Activated gamma-delta T cell (primary cell): ENCODE results near the gene DCHS1.
A peak's percentile ranks its signal among the peaks of the same experiment; 100 is the strongest.

Experiments
- DNase-seq: peaks from one replicate; lab custom pipeline; 2025; lab: John Stamatoyannopoulos, UW

DCHS1 gene

DNA sequence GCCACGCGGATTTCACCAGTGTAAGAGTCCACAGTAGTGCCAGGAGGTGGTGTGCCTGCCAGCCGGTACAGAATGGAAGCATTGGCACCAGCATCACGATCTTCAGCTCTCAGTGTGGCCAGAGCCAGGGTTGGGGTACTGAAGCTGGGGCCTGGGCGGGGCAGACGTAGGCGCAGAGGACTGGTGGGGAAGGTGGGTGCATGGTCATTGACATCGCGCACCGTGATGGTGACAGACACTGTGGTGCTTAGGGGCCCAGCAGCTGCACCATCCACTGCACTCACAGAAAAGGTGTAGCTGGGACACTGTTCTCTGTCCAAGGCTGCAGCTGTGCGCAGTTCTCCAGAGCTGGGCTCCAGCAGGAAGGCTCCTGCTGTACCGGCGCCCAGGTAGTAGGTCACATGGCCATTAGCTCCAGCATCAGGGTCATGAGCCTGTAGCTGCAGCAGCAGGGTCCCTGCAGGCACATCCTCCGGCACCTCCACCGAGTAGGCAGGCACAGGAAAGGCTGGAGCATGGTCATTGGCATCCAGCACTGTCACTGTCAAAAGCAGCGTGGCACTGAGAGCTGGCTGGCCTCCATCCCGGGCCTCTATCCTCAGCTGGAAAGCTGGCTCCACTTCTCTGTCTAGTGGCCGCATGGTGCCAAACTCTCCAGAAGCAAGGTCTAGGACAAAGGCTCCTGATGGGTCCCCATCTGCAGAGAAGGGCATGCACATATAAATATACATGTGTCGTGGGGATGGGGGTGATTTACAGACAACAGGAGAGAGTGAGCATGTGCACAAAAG lies 28.4 kb downstream of the DCHS1 start:
- no peak for DNase-seq

GRCh38 chr11:6625832-6626420 lies 29.7 kb downstream of the DCHS1 start:
- DNase-seq, result no peak

DNA sequence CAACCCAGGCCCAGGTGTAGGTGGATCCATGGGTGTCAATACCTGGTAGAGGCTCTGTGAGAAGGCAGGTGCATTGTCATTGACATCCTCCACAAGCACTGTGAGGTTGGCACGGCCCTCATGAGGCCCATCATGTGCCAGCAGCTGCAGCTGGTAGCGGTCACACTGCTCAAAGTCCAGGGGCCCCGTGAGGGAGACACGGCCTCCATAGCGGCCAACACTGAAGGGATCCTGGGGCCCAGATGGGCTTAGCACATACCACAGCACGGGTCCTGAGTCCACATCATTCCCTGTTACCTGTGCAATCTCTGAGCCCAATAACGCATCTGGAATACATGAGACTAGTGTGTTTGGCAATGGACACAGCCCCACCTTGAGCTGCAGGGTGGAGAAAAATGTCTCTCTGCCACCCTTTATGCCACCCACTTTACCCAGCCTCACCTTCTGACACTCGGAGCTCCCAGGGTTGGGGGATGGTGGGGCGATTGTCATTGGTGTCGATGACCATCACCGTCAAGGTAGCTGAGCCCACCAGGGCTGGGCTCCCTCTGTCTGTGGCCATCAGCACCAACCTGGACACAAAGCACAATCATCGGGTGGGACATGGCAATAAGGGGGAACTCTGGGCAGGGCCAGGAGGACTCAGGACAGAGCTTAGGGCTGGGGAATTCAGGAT lies 30.3 kb downstream of the DCHS1 start:
- DNase-seq, result no peak

- DNase-seq, result no peak
These were observed 31.9 kb downstream of the DCHS1 start for GRCh38 chr11:6623391-6624363.

DNA sequence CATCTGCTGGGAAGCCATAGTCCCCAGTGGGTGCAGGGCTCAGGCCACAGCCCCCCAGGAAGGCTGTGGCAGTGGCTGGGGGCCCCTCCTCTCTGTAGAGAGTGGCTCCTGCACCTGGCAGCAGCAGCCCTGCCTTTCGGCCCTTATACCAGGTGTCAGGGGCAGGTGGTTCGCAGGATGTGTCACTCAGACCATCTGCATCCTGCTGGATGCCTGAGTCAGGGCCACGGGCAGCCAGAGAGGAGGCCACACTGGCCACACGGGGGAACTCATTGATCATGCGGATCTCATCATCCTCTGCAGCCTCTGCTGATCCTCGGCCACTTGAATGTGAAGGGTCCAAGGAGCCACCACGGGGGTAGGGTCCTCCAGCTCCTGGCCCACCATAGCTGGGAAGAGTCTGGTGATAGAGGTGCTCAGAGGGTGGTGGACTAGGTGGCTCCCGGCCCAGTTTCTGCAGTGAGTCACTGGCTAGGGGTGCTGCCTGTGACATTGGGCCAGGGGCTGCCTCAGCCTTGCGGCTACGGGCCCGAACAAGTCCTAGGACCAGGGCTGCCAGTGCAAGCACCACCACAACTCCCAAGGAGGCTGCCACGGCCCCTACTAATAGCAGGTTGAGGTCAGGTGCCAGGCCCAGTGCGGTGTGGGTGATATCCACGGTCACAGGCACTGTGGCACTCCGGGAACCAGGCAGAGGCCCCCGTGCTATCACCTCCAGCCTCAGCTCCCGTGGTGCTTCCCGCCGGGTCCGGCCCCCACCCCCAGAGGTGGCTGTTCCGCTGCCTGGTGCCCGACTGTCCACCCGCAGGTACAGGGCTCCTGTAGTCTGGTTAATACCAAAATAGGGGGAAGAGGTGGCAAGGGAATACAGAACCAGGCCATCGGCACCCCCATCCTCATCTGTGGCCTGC lies 33.1 kb downstream of the DCHS1 start:
- no peak for DNase-seq

GRCh38 chr11:6621711-6622211 lies 33.8 kb downstream of the DCHS1 start:
- no peak for DNase-seq

- no peak for DNase-seq
These were observed 35.0 kb downstream of the DCHS1 start for GRCh38 chr11:6620636-6621035.

DNA sequence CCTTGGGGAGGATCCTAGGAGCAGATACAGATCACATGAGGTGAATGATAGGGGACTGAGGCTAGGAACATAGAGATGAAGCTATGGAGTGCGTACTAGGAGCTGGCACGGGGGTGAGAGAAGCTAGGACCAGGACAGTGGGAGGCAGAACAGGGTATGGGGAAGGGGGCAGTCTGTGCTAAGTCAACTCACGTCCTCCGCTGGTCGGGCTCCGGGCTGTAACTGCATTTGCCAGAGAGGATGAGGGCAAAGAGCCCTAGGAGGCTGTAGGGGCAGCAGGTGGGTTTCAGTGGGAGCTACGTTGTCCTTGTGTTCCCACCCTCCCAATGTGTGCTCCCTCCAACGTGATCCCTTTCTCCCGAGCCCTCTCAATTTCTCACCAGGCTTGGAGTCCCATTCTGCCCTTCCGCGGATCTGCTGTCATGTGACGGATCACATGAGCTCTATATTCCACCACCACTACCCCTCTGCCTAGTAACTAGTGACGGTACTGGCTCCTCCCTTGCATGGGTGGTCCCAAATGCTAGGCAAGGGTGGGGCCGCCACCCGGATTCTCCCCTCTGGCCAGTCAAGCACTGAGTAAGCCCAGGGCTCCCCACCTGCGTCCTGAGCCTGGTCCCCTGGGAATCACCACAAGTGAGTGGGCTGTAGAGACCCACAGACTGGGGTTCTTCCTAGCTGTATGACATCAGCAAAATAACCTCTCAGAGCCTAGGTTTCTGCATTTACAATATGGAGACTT lies 36.4 kb downstream of the DCHS1 start, which contains the start of gene TPP1:
TPP1 (minus strand) TSS at position 419 of the 742 bp plus-strand sequence; CDS start at position 397, 22 bp downstream.
- peak; percentile 46 for DNase-seq

DNA sequence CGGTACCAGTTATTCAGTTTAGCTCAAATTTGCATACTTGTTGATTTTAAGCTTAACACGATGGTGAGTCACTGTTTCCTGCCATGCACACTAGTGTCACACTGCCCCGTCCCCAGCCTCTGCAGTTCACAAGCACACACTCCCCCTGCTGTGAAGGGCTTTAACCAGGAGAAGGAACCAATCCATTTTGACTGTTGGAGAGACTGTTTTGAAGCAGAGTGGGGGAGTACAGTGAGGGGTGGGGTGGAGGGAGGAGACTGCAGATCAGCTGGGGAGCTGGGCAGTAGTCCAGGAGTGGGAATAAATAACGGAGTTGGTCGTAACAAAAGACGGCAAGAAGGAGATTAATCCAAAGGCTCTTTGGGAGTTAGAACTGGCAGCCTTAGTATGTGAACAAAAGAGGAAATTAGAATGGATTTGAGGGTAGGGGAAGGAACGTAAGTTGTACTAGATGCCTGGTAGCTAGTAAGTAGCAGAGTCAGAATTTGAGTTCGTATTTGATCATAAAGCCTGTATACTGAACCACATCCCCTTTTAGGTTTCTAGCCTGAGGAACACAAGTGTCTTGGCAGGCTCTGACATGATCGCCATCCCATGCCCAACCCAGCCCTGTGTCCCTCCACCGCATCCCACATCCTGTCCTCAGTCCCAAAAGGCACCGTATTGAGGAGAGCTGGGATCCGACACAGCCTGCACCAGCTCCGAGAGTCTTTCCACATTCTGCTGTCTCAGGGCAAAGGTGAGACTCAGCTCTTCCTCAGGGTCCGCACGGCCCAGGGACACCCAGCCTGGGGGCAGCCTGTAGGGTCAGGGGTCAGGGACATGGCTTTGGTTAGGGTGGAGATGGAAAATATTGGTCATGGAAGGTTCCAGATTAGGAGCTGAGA lies 37.2 kb downstream of the DCHS1 start:
- DNase-seq, result no peak

DNA sequence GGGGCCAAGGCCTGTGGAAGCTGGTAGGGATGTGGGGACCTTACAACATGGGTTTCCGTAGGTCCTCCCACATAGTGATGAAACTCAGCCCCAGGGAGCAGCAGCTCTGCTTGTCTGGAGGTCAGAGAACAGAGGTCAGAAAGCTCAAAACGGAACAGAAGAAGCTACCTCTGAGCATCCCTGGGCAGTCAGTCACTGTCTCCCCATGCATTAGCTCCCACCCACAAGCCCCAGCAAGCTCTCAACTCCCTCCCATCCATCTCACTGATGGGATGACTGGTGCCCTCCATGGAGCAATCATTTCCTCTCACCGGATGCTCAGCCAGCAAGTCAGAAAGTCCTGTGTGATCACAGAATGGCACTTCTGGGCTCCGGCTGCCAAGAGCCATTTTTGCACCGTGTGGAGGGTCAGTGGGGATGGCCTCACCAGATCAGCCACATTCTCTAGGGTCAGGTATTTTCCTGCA lies 38.3 kb downstream of the DCHS1 start:
- no peak for DNase-seq

- DNase-seq, result no peak
These were observed 38.9 kb downstream of the DCHS1 start for GRCh38 chr11:6616596-6617250.

DNA sequence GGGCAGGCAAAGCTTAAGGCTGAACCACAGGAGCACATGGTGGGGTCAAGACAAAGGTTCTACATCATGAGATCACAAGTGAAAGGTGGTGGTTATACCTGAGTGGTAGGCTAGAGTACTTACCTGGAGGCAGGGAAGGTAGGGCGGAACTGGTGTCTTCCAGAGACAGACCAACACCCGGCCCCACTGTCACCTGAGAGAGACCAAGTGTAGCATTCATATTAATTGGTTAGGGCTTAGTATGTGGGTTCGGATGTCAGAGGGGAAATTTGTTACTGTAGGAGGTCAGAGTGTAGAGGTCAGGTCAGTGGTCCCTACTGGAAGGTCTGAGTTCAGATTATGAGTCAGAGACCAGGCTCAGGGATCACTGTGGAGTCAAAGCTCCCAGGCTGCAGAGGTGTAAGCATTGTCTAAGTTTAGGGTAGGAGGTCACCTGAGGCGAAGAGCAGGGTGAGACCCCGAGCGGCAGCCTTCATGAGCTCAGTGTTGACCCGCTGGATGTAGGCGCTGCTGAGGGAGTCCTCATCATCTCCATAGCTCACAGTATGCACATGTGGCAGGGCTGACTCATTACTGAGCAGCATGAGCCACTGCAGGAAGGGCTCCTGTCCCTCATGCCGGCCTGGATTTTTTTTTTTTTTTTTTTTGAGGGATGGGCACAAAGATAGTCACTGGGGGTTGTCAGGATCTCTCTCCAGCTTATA lies 39.6 kb downstream of the DCHS1 start:
- DNase-seq, result no peak

GRCh38 chr11:6615046-6615445 lies 40.6 kb downstream of the DCHS1 start:
- DNase-seq, result no peak

- DNase-seq, result no peak
These were observed 41.2 kb downstream of the DCHS1 start for GRCh38 chr11:6614446-6614845.

GRCh38 chr11:6613496-6613895 lies 42.1 kb downstream of the DCHS1 start:
- DNase-seq, result no peak

DNA sequence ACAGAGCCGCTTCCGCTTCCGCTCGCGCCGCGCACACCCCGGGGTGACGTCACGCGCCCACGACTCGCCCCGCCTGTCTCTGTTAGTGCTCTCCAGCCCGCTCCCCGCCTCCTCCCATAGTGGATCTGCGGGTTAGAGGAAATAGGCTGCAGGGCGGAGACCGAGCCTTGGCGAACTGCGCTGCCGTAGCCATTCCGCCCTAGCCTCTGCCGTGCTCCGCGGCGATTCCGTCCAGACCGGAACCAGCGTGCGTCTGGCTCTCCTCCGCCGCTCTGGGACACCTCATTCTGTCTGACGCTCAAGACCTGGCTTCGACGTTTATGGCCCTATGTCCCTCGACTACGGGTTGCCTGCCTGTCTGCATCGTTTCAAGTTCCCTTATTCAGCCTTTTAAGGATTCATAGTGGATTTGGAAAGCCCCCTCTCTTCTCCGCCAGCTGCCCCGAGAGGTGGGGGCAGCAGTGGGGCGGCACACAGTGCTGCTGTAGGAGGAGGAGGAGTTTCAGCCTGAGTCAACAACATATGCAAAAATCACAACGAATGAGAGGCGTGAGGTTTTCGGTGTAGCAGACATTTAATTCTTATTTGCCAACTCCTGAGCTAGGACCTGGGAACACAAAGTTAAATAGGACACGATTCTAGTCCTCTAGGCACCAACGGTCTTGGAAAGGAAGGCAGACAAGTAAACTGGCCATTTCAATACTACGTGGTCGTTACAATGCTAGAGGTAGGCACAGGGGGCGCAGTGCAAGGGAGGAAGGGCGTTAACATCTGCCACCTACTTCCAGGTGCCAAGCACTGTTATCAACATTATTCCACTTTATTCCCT lies 43.2 kb downstream of the DCHS1 start, which contains the start of gene TAF10:
TAF10 (minus strand) TSS at position 4 of the 829 bp plus-strand sequence. CDS start 27 bp downstream, outside the sequence.
- DNase-seq, result peak; percentile 91

DNA sequence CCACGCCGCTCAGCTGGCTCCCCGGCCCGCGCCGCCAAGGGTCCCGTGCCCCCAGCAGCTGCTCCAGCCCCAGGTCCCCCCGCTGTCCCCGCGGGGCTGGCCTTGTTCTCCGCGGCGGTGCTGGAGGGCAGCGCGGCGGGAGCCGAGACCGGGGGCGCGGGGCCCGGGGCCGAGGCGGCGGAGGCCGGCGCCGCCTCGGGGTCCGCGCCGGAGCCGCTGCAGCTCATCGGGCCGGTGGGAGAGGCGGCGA lies 43.7 kb downstream of the DCHS1 start:
- peak; percentile 45 for DNase-seq
